Astrocyte of the spinal cord (primary cell): ENCODE data around the gene APOBEC2.
A peak's percentile ranks its signal among the peaks of the same experiment; 100 is the strongest.
"Not testable (repeated sequence)": the region's sequence is repeated elsewhere in the genome, so short reads cannot be mapped to it uniquely, and the experiment has no call there.

Experiments
- DNase-seq: peaks from one replicate; pipeline ENCODE4 v3.0.0; 2011; ENCODE audit warnings: low read depth, low spot score
- H3K4me3 ChIP-seq: 2 replicates; pipeline ENCODE4 v1.5.1; 2011; ENCODE audit warnings: low read depth, mild to moderate bottlenecking, low read length, moderate library complexity
- CTCF ChIP-seq: IDR thresholded peaks from 2 replicates; pipeline ENCODE4 v1.5.1; 2012; ENCODE audit warnings: low read depth, mild to moderate bottlenecking, low read length, inconsistent platforms
- in situ Hi-C: cut with HindIII; loops from 2 replicates; pipeline ENCODE4 v1.10.0; 2017; ENCODE audit warnings: low sequenced_read_pairs

The APOBEC2 gene

GRCh38 chr6:41053041-41053440, at the start of gene APOBEC2:
APOBEC2 (plus strand) TSS chr6:41053202; CDS start chr6:41053348, 146 bp downstream.
- TF ChIP-seq CTCF: no peak
- in situ Hi-C loops: no loop called here
- no peak within 1 kb of the TSS for H3K4me3 ChIP-seq

GRCh38 chr6:41006217-41006616, 46.8 kb upstream of the APOBEC2 start:
- in situ Hi-C loops, H3K4me3 ChIP-seq: not testable (repeated sequence)
- peak; percentile 55 for TF ChIP-seq CTCF
- peak; percentile 54 for DNase-seq

More at GRCh38 chr6:41053041-41053440, at the start of gene APOBEC2:
- DNase-seq: no peak

GRCh38 chr6:41006980-41007379, 46.0 kb upstream of the APOBEC2 start:
- DNase-seq, H3K4me3 ChIP-seq, in situ Hi-C loops: not testable (repeated sequence)

- TF ChIP-seq CTCF: no peak
- no peak overlapping the region for H3K4me3 ChIP-seq
- in situ Hi-C loops: no loop called here
- no peak for DNase-seq
Observed at GRCh38 chr6:41008011-41008410, 45.0 kb upstream of the APOBEC2 start.

GRCh38 chr6:41009669-41010068, 43.3 kb upstream of the APOBEC2 start:
- TF ChIP-seq CTCF: no peak
- DNase-seq: no peak
- H3K4me3 ChIP-seq: no peak overlapping the region
- in situ Hi-C loops: no loop called here

- in situ Hi-C loops: no loop called here
- no peak for DNase-seq
- no peak for TF ChIP-seq CTCF
- no peak overlapping the region for H3K4me3 ChIP-seq
Observed at GRCh38 chr6:41011673-41012072, 41.3 kb upstream of the APOBEC2 start.

- TF ChIP-seq CTCF: no peak
- no peak overlapping the region for H3K4me3 ChIP-seq
- DNase-seq: no peak
- in situ Hi-C loops: no loop called here
Observed at GRCh38 chr6:41013466-41014153, 39.4 kb upstream of the APOBEC2 start.
